Endodermal cell (in vitro differentiated cells): Measurements from ENCODE around the gene FAM162A. TPM values are rescaled to one million over a fixed set of nuclear protein-coding genes. Genes with fewer than 3 reads are reported as not detected.

Source experiments
- DNase-seq: peaks from one replicate; pipeline ENCODE4 v3.0.0-alpha.2; 2017
- H3K27ac ChIP-seq: 2 replicates; pipeline ENCODE4 v1.5.1; 2013; ENCODE audit warnings: mild to moderate bottlenecking, low read depth, low read length, moderate library complexity
- H3K27me3 ChIP-seq: 2 replicates; pipeline ENCODE4 v1.6.1; 2013; ENCODE audit warnings: mild to moderate bottlenecking, low read length, moderate library complexity; ENCODE audit not compliant: insufficient read depth, control insufficient read depth, poor library complexity, severe bottlenecking
- H3K36me3 ChIP-seq: 2 replicates; pipeline ENCODE4 v1.7.0; 2013; ENCODE audit warnings: mild to moderate bottlenecking, low read length, moderate library complexity; ENCODE audit not compliant: control insufficient read depth, insufficient read depth
- H3K4me1 ChIP-seq: one replicate; pipeline ENCODE4 v1.7.0; 2013; ENCODE audit warnings: low read length; ENCODE audit not compliant: control insufficient read depth, insufficient read depth
- H3K4me3 ChIP-seq: 2 replicates; pipeline ENCODE4 v1.5.1; 2013; ENCODE audit warnings: mild to moderate bottlenecking, low read length, moderate library complexity
- H3K9ac ChIP-seq: 2 replicates; pipeline ENCODE4 v1.6.1; 2013; ENCODE audit warnings: mild to moderate bottlenecking, low read length, moderate library complexity; ENCODE audit not compliant: poor library complexity, severe bottlenecking; ENCODE audit errors: extremely low read depth
- H3K9me3 ChIP-seq: 2 replicates; pipeline ENCODE4 v1.6.1; 2013; ENCODE audit warnings: mild to moderate bottlenecking, low read length, moderate library complexity; ENCODE audit not compliant: control insufficient read depth
- H3K27ac Mint-ChIP-seq: 2 replicates; pipeline ENCODE4 v1.8.0; 2020; ENCODE audit warnings: mixed read lengths
- H3K27me3 Mint-ChIP-seq: 2 replicates; pipeline ENCODE4 v1.8.0; 2021; ENCODE audit warnings: mild to moderate bottlenecking, mixed read lengths; ENCODE audit not compliant: insufficient read depth
- H3K36me3 Mint-ChIP-seq: 2 replicates; pipeline ENCODE4 v1.8.0; 2020; ENCODE audit warnings: low read depth, mixed read lengths
- H3K4me1 Mint-ChIP-seq: 2 replicates; pipeline ENCODE4 v1.8.0; 2020; ENCODE audit warnings: mixed read lengths
- H3K4me3 Mint-ChIP-seq: 2 replicates; pipeline ENCODE4 v1.8.0; 2020; ENCODE audit warnings: mild to moderate bottlenecking, moderate library complexity, mixed read lengths
- H3K9me3 Mint-ChIP-seq: 2 replicates; pipeline ENCODE4 v1.8.0; 2020; ENCODE audit warnings: mild to moderate bottlenecking, mixed read lengths
- WGBS, 2 experiments: methylation state at CpG; one replicate each; pipeline versions ENCODE4 v1.1.5 to v1.1.7; 2013; ENCODE audit warnings: missing lambda C conversion rate in 2 of 2, mixed read lengths in 1 of 2; ENCODE audit not compliant: insufficient coverage in 1 of 2, insufficient read length in 1 of 2; 5-methylcytosine and 5-hydroxymethylcytosine counted together
- total RNA-seq, 2 donors: library from RNA; stranded (reverse); fragmentation: NEBNext Ultra II Directional in 1 of 2; extraction: Animal tissue kit (Norgen Biotek cat#: 25700) in 1 of 2; gene quantifications; 2 replicates in 1 of 2; 3 replicates in 1 of 2; pipeline ENCODE4 v1.2.1, GENCODE V29; 2021
- TF ChIP-seq, protein P1 (sequence below): fragments of 200-600 bp; sonication (generic); conservative IDR thresholded peaks from 2 replicates; pipeline ENCODE4 v1.5.0; 2021; ENCODE audit warnings: antibody characterized with exemption, mild to moderate bottlenecking

FAM162A gene
- total RNA-seq, 2 donors from 2014 or later = 40.9 to 61.7 TPM

DNA sequence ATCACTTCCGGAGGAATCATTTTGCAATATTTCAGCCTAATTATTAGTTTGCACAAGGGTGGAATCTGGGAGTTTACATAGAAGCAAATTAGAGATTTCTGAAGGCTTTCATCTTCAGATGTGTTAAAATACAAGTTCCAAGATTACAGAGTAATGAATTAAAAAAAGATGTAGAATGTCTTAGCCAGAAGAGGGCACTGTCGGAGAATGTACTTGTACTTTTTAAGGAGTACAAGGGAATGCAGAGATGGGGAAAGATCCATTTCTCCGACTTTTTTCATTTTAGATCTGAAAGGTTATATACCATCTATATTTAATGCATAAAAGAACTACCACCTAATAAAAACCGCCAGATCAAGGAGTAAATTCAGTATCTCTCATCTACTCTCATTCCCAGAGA lies 75.0 kb downstream of the FAM162A start:
- Mint-ChIP-seq H3K4me1 (peaks cover 12% of the 10 kb centered on the region), H3K36me3 (peaks cover 76% of the 10 kb centered on the region), H3K27me3 (no peaks in the 10 kb centered on the region), H3K9me3 (no peaks in the 10 kb centered on the region), H3K4me3 (no peak overlapping the region), H3K27ac (no peak overlapping the region)
- no peak overlapping the region for H3K9ac ChIP-seq
- H3K4me3 ChIP-seq = no peak overlapping the region
- H3K27ac ChIP-seq = no peak overlapping the region
- DNase-seq = no peak
- TF ChIP-seq, protein P1, sequence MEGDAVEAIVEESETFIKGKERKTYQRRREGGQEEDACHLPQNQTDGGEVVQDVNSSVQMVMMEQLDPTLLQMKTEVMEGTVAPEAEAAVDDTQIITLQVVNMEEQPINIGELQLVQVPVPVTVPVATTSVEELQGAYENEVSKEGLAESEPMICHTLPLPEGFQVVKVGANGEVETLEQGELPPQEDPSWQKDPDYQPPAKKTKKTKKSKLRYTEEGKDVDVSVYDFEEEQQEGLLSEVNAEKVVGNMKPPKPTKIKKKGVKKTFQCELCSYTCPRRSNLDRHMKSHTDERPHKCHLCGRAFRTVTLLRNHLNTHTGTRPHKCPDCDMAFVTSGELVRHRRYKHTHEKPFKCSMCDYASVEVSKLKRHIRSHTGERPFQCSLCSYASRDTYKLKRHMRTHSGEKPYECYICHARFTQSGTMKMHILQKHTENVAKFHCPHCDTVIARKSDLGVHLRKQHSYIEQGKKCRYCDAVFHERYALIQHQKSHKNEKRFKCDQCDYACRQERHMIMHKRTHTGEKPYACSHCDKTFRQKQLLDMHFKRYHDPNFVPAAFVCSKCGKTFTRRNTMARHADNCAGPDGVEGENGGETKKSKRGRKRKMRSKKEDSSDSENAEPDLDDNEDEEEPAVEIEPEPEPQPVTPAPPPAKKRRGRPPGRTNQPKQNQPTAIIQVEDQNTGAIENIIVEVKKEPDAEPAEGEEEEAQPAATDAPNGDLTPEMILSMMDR = peak; percentile 76
- no peaks in the 10 kb centered on the region for H3K4me1 ChIP-seq
- no peaks in the 10 kb centered on the region for H3K27me3 ChIP-seq
- peaks cover 93% of the 10 kb centered on the region for H3K36me3 ChIP-seq
- no peaks in the 10 kb centered on the region for H3K9me3 ChIP-seq
- 70 to 81% methylated on average over 1 to 4 of the region's 4 CpGs for WGBS, 2 experiments

DNA sequence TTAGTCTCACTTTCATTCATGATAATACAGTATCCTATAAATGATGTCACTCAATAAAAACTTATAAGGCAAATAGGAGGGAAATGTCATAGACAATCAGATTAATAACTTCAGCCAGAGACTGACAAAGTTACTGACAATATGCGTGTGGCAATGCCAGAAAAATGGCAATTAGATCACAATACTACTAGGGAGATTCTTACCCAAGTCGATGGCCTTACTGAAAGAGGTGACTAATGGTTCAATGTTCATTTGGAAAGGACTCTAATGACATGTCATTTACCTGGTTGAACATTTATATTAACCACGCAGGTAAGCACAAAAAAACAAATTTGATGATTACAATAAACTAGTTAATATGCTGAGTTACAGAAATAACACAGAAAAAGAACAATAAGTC lies 77.8 kb downstream of the FAM162A start:
- H3K4me3 Mint-ChIP-seq = no peak overlapping the region
- no peaks in the 10 kb centered on the region for H3K27me3 Mint-ChIP-seq
- no peaks in the 10 kb centered on the region for H3K27me3 ChIP-seq
- WGBS, 2 experiments = 99 to 100% methylated on average over 1 to 3 of the region's 3 CpGs
- no peaks in the 10 kb centered on the region for H3K4me1 ChIP-seq
- no peak overlapping the region for H3K4me3 ChIP-seq
- H3K27ac Mint-ChIP-seq = no peak overlapping the region
- no peak overlapping the region for H3K27ac ChIP-seq
- no peaks in the 10 kb centered on the region for H3K9me3 ChIP-seq
- peaks cover 75% of the 10 kb centered on the region for H3K36me3 Mint-ChIP-seq
- H3K4me1 Mint-ChIP-seq = peaks cover 14% of the 10 kb centered on the region
- no peak for DNase-seq
- no peaks in the 10 kb centered on the region for H3K9me3 Mint-ChIP-seq
- peaks cover 95% of the 10 kb centered on the region for H3K36me3 ChIP-seq
- H3K9ac ChIP-seq = no peak overlapping the region
- TF ChIP-seq, protein P1 = no peak

Other genes with a start within 250 kb of the FAM162A start
- under 1 TPM in 1 of 2 donors, not detected in 1; 0.04 TPM for gene CASR, start 200.5 kb upstream of the FAM162A start, total RNA-seq
- not detected for gene CSTA, start 58.9 kb upstream of the FAM162A start, total RNA-seq
- gene MIX23, start 951 bp upstream of the FAM162A start, total RNA-seq = 10 to 100 TPM; 54.1 to 62.6 TPM
- gene WDR5B, start 31.9 kb downstream of the FAM162A start, total RNA-seq = 1 to 10 TPM; 4.2 to 4.9 TPM
- gene KPNA1, start 130.8 kb downstream of the FAM162A start, total RNA-seq = 10 to 100 TPM; 90.5 to 93.4 TPM
- gene PARP9, start 180.1 kb downstream of the FAM162A start, total RNA-seq = 1 to 10 TPM; 3.7 to 4.3 TPM
- 1 to 10 TPM; 4.9 to 6.6 TPM for gene DTX3L, start 180.2 kb downstream of the FAM162A start, total RNA-seq
- under 1 TPM; 0.18 to 0.44 TPM for gene PARP15, start 193.5 kb downstream of the FAM162A start, total RNA-seq